Measurements from ENCODE around the gene ETV7. TPM values are rescaled to one million over a fixed set of nuclear protein-coding genes. Genes with fewer than 3 reads are reported as not detected.

ETV7 gene
- total RNA-seq, 1 donor from 2014 or later, result not detected

DNA sequence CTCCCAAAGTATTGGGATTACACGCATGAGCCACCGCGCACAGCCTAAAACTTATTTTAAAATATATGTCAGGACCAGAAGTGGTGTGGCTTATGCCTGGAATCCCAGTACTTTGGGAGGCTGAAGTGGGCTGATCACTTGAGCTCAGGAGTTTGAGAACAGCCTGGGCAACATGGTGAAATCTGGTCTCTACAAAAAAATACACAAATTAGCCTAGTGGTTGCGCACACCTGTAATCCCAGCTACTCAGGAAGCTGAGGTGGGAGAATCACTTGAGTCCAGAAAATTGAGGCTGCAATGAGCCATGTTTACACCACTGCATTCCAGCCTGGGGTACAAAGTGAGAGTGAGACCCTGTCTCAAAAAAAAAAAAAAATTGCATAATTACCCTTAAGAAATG lies 41.4 kb upstream of the ETV7 start:
- Mint-ChIP-seq H3K27ac (ENCODE audit: unreplicated experiment) (no peak overlapping the region), H3K9me3 (ENCODE audit: unreplicated experiment) (no peaks in the 10 kb centered on the region), H3K27me3 (ENCODE audit: unreplicated experiment) (no peaks in the 10 kb centered on the region), H3K4me1 (ENCODE audit: unreplicated experiment) (no peaks in the 10 kb centered on the region), H3K36me3 (ENCODE audit: low read depth, unreplicated experiment) (no peaks in the 10 kb centered on the region), H3K4me3 (ENCODE audit: unreplicated experiment) (no peak overlapping the region)
- no peak for DNase-seq (ENCODE audit: low spot score)
- peak; percentile 36 for TF ChIP-seq CTCF (IDR thresholded peaks at IDR 0.05; ENCODE audit: unreplicated experiment)

GRCh38 chr6:36426622-36427021 lies 39.2 kb upstream of the ETV7 start:
- no peak for TF ChIP-seq CTCF (IDR thresholded peaks at IDR 0.05; ENCODE audit: unreplicated experiment)
- Mint-ChIP-seq H3K4me3 (ENCODE audit: unreplicated experiment) (no peak overlapping the region), H3K4me1 (ENCODE audit: unreplicated experiment) (peaks cover 7% of the 10 kb centered on the region), H3K36me3 (ENCODE audit: low read depth, unreplicated experiment) (no peaks in the 10 kb centered on the region), H3K27ac (ENCODE audit: unreplicated experiment) (no peak overlapping the region), H3K9me3 (ENCODE audit: unreplicated experiment) (no peaks in the 10 kb centered on the region), H3K27me3 (ENCODE audit: unreplicated experiment) (peaks cover 2% of the 10 kb centered on the region)
- no peak for DNase-seq (ENCODE audit: low spot score)

DNA sequence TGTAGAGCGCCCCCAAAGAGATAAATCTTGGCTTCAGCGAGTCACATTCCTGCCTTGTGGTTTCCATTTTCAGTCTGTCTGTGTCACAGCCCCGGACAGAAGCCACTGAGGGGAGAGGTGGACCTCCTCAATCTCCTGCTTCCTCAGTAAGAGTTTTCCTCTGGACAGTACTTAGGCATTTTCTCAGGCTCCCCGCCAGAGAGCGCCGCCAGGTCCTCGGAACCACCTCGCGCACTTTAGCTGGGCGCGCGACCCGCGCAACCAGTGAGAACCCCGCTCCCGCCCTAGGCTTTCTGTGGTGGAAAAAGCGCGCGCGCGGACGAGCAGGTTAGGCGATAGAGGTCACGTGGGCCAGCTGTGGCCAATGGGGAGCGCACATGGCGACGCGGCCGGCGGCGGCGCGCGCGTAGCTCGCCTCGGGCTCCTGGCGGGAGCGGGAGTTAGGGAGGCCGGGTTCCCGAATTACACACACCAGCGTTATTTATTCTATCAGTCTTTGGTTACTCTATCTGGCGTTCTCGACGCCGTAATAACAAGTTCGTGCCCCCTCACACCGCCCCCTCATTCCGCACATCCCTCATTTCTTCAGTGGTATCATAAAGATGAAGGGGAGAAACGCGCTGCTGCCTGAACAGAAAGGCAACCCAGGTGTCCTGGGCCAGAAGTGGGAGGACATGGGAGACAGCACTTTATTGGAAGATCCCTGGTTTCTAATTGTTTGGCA lies 35.8 kb upstream of the ETV7 start:
- H3K9me3 Mint-ChIP-seq (ENCODE audit: unreplicated experiment), result no peaks in the 10 kb centered on the region

GRCh38 chr6:36422714-36423100 lies 35.2 kb upstream of the ETV7 start:
- Mint-ChIP-seq H3K27ac (ENCODE audit: unreplicated experiment) (peak overlapping the region; percentile 80), H3K4me1 (ENCODE audit: unreplicated experiment) (peaks cover 10% of the 10 kb centered on the region), H3K27me3 (ENCODE audit: unreplicated experiment) (peaks cover 2% of the 10 kb centered on the region), H3K36me3 (ENCODE audit: low read depth, unreplicated experiment) (no peaks in the 10 kb centered on the region), H3K9me3 (ENCODE audit: unreplicated experiment) (no peaks in the 10 kb centered on the region), H3K4me3 (ENCODE audit: unreplicated experiment) (peak overlapping the region; percentile 70)
- no peak for DNase-seq (ENCODE audit: low spot score)
- TF ChIP-seq CTCF (IDR thresholded peaks at IDR 0.05; ENCODE audit: unreplicated experiment), result no peak

More for the DNA sequence above, 35.8 kb upstream of the ETV7 start:
- H3K36me3 Mint-ChIP-seq (ENCODE audit: low read depth, unreplicated experiment), result no peaks in the 10 kb centered on the region
- no peak for TF ChIP-seq CTCF (IDR thresholded peaks at IDR 0.05; ENCODE audit: unreplicated experiment)
- H3K27ac Mint-ChIP-seq (ENCODE audit: unreplicated experiment), result peak overlapping the region; percentile 80
- peak; percentile 100 for DNase-seq (ENCODE audit: low spot score)
- peaks cover 2% of the 10 kb centered on the region for H3K27me3 Mint-ChIP-seq (ENCODE audit: unreplicated experiment)
- peak overlapping the region; percentile 70 for H3K4me3 Mint-ChIP-seq (ENCODE audit: unreplicated experiment)
- H3K4me1 Mint-ChIP-seq (ENCODE audit: unreplicated experiment), result peaks cover 10% of the 10 kb centered on the region

- H3K9me3 Mint-ChIP-seq (ENCODE audit: unreplicated experiment), result no peaks in the 10 kb centered on the region
These were observed 31.8 kb upstream of the ETV7 start for GRCh38 chr6:36419310-36419709.

More at GRCh38 chr6:36419310-36419709, 31.8 kb upstream of the ETV7 start:
- H3K27ac Mint-ChIP-seq (ENCODE audit: unreplicated experiment), result no peak overlapping the region
- H3K36me3 Mint-ChIP-seq (ENCODE audit: low read depth, unreplicated experiment), result no peaks in the 10 kb centered on the region
- TF ChIP-seq CTCF (IDR thresholded peaks at IDR 0.05; ENCODE audit: unreplicated experiment), result no peak
- H3K4me3 Mint-ChIP-seq (ENCODE audit: unreplicated experiment), result no peak overlapping the region
- DNase-seq (ENCODE audit: low spot score), result no peak
- peaks cover 2% of the 10 kb centered on the region for H3K27me3 Mint-ChIP-seq (ENCODE audit: unreplicated experiment)
- H3K4me1 Mint-ChIP-seq (ENCODE audit: unreplicated experiment), result peaks cover 13% of the 10 kb centered on the region

Measured in endothelial cell (in vitro differentiated cells).